Sigmoid colon (tissue), 7 donors: ENCODE results near the gene FOXP1. TPM values are rescaled to one million over a fixed set of nuclear protein-coding genes. Genes with fewer than 3 reads are reported as not detected.

Experiments
- DNase-seq: peaks from one replicate; pipeline ENCODE4 v3.0.0-alpha.2; 2019
- H3K27ac ChIP-seq, 4 donors: fragments of 200-600 bp; sonication (generic); one replicate each; pipeline ENCODE4 v1.5.1; 2016 to 2019; ENCODE audit warnings: mild to moderate bottlenecking in 1 of 4
- H3K27me3 ChIP-seq, 3 donors: fragments of 200-600 bp; sonication (generic); one replicate each; pipeline ENCODE4 v1.5.1; 2019; ENCODE audit warnings: mild to moderate bottlenecking in 1 of 3
- H3K36me3 ChIP-seq, 4 donors: fragments of 200-600 bp; sonication (generic); one replicate each; pipeline ENCODE4 v1.5.1; 2016 to 2019
- H3K4me1 ChIP-seq, 4 donors: fragments of 200-600 bp; sonication (generic); one replicate each; pipeline ENCODE4 v1.5.1; 2017 to 2019
- H3K4me3 ChIP-seq, 4 donors: fragments of 200-600 bp; sonication (generic); one replicate each; pipeline ENCODE4 v1.5.1; 2017 to 2019; ENCODE audit warnings: mild to moderate bottlenecking in 2 of 4, moderate library complexity in 1 of 4
- H3K9me3 ChIP-seq, 4 donors: fragments of 200-600 bp in 3 of 4; sonication (generic) in 3 of 4; one replicate each; pipeline versions ENCODE4 v1.5.1 to v1.6.1; 2013 to 2019
- EP300 ChIP-seq, 4 donors: sonication (generic); formaldehyde crosslinking; IDR thresholded peaks; one replicate each; pipeline ENCODE4 v1.6.1; 2017; ENCODE audit warnings: antibody characterized with exemption in 4 of 4
- POLR2A ChIP-seq, 2 donors: fragments of 450-650 bp; IDR thresholded peaks; one replicate each; pipeline ENCODE4 v1.6.1; 2016; ENCODE audit warnings: antibody characterized with exemption in 2 of 2, mild to moderate bottlenecking in 2 of 2, moderate library complexity in 2 of 2
- POLR2AphosphoS5 ChIP-seq, 4 donors: sonication (generic); formaldehyde crosslinking; IDR thresholded peaks; one replicate each; pipeline ENCODE4 v1.6.1; 2017; ENCODE audit warnings: antibody characterized with exemption in 4 of 4
- WGBS, 2 donors: extraction: QIAGEN DNeasy Blood & Tissue Kit; methylation state at CpG; one replicate each; pipeline ENCODE4 v1.1.7; 2013; 5-methylcytosine and 5-hydroxymethylcytosine counted together
- intact Hi-C: fragments of 100-400 bp; cut with DNase I; formaldehyde crosslinking; loops from one replicate; pipeline ENCODE4 v1.15.1; 2023
- polyA plus RNA-seq, 3 donors: library from polyadenylated mRNA; stranded (reverse); fragments of 200-250 nt; gene quantifications; one replicate each; pipeline ENCODE4 v1.2.3, GENCODE V29; 2013
- total RNA-seq, 4 donors: library from RNA; depleted of rRNA; stranded (reverse); fragments of >200 nt; gene quantifications; one replicate each; pipeline ENCODE4 v1.1.0, GENCODE V29; 2016
- TF ChIP-seq, protein P1 (sequence below), 4 experiments: fragments of 450-650 bp in 3 of 4; fragments of 200-600 bp in 1 of 4; IDR thresholded peaks; one replicate each; pipeline ENCODE4 v1.5.1; 2016 to 2019; ENCODE audit warnings: antibody characterized with exemption in 4 of 4, mild to moderate bottlenecking in 3 of 4, moderate library complexity in 2 of 4
- donor health status: healthy with polysubstance abuse.
- donor health status: Bipolar disorder and iron deficiency.
- donor health status: healthy.

The FOXP1 gene
- total and polyA plus RNA-seq, 7 donors, result 13.8 to 232 (median 139) TPM

DNA sequence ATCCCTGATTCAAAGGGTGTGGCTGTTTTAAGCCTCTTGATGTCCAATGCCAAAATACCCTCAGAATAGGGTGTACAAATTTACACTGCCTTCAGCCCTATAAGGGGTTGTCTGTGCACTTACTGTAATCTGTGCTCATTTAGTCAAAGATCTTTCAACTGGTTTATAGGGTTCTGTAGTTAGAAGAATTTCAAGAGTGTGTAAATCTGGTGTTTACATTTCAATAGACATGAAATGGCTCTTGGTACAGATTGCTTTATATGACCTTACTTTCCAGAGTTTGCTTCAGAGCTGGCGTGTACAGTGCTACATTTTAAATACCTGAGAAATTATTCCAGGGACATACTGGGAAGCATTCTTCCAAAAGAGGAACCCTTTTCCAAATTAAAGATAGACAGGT lies 399.3 kb downstream of the FOXP1 start:
- H3K36me3 ChIP-seq, result peaks cover 0 to 7% (median 2%) of the 10 kb centered on the region in 4 donors
- H3K9me3 ChIP-seq, result no peaks in the 10 kb centered on the region
- no peaks in the 10 kb centered on the region for H3K27me3 ChIP-seq
- H3K27ac ChIP-seq, result no peak overlapping the region
- intact Hi-C loops, result no loop called here
- no peak for TF ChIP-seq EP300 (IDR thresholded peaks at IDR 0.05)
- TF ChIP-seq POLR2A (IDR thresholded peaks at IDR 0.05), result no peak
- TF ChIP-seq POLR2AphosphoS5 (IDR thresholded peaks at IDR 0.05), result no peak
- TF ChIP-seq, protein P1, sequence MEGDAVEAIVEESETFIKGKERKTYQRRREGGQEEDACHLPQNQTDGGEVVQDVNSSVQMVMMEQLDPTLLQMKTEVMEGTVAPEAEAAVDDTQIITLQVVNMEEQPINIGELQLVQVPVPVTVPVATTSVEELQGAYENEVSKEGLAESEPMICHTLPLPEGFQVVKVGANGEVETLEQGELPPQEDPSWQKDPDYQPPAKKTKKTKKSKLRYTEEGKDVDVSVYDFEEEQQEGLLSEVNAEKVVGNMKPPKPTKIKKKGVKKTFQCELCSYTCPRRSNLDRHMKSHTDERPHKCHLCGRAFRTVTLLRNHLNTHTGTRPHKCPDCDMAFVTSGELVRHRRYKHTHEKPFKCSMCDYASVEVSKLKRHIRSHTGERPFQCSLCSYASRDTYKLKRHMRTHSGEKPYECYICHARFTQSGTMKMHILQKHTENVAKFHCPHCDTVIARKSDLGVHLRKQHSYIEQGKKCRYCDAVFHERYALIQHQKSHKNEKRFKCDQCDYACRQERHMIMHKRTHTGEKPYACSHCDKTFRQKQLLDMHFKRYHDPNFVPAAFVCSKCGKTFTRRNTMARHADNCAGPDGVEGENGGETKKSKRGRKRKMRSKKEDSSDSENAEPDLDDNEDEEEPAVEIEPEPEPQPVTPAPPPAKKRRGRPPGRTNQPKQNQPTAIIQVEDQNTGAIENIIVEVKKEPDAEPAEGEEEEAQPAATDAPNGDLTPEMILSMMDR (IDR thresholded peaks at IDR 0.05), result no peak
- DNase-seq, result no peak
- no peak overlapping the region for H3K4me3 ChIP-seq
- peaks cover 0 to 19% (median 13%) of the 10 kb centered on the region in 4 donors for H3K4me1 ChIP-seq
- WGBS, 2 donors, result 28 to 71% methylated on average over 1 of the region's 1 CpG

DNA sequence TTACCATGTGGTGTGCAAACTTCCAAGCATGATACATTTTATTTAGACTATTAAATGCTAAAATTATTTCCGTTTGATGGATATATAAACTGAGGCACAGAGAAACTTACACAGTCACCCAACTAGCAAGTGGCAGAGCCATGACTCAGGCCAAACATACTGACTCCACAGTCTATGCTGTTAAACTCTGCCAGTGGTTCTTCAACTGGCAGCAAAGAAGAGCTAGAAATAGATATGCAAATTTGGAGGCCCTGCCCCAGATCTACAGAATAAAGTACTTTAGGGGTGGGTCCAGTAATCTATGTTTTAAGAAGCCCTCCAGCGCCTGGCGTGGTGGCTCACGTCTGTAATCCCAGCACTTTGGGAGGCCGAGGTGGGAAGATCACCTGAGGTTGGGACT lies 400.0 kb downstream of the FOXP1 start:
- H3K9me3 ChIP-seq, result no peaks in the 10 kb centered on the region
- no peak overlapping the region for H3K4me3 ChIP-seq
- H3K36me3 ChIP-seq, result peaks cover 0 to 7% (median 2%) of the 10 kb centered on the region in 4 donors
- H3K27ac ChIP-seq, result peak overlapping the region in 1 of 4 donors; percentile 27
- H3K4me1 ChIP-seq, result peaks cover 0 to 19% (median 13%) of the 10 kb centered on the region in 4 donors
- no peak for DNase-seq
- H3K27me3 ChIP-seq, result no peaks in the 10 kb centered on the region
- intact Hi-C loops, result no loop called here
- TF ChIP-seq POLR2AphosphoS5 (IDR thresholded peaks at IDR 0.05) (no peak), POLR2A (IDR thresholded peaks at IDR 0.05) (no peak), EP300 (IDR thresholded peaks at IDR 0.05) (no peak)
- TF ChIP-seq, protein P1 (IDR thresholded peaks at IDR 0.05), result no peak
- 95 to 96% methylated on average over 5 of the region's 5 CpGs for WGBS, 2 donors

DNA sequence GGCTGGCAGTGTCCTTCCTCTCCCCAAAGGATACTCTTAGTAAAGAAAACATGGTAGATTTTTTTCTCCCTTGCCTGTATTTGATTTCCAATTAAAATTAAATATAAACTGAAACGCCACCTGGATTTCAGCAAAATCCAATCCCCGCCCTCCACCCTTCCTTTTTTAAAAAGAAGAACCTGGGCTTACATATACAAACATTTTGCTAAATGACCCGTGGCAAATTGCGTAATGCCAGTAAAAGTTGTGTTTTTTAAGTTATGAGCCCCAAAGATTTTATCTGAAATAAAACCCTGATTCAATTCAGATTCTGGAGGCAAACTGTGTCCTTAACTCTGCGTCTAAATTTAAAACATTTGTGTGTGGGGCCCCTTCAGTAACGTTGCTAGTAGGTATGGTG lies 403.0 kb downstream of the FOXP1 start:
- intact Hi-C loops, result no loop called here
- no peak for TF ChIP-seq POLR2A (IDR thresholded peaks at IDR 0.05)
- no peak for TF ChIP-seq EP300 (IDR thresholded peaks at IDR 0.05)
- TF ChIP-seq, protein P1 (IDR thresholded peaks at IDR 0.05), result no peak
- TF ChIP-seq POLR2AphosphoS5 (IDR thresholded peaks at IDR 0.05), result no peak
- Histone ChIP-seq H3K4me1 (peaks cover 0 to 16% (median 13%) of the 10 kb centered on the region in 4 donors), H3K9me3 (no peaks in the 10 kb centered on the region), H3K27me3 (no peaks in the 10 kb centered on the region), H3K36me3 (peaks cover 0 to 5% (median 0%) of the 10 kb centered on the region in 4 donors), H3K27ac (no peak overlapping the region), H3K4me3 (no peak overlapping the region)
- no peak for DNase-seq
- 84% methylated on average over 6 of the region's 6 CpGs for WGBS, 2 donors

DNA sequence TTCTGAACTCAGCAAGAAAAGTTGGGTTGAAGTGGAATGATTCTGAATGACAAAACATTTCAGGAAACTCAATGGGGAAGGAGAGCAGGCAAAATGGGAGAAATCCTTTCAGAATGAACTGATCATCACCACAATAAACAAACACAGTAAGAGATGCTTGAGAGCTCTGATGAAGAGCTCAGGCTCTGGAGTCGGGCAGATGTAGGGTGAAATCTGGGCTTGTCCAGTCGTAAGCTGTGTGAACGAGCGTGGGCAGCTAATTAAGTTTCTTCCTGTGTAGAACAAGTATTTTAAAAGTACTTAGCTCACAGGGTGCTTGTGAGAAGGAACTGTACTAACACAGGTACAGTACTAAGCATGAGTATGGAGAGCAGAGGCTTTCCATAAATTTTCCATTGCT lies 406.2 kb downstream of the FOXP1 start:
- Histone ChIP-seq H3K9me3 (no peaks in the 10 kb centered on the region), H3K27ac (no peak overlapping the region), H3K4me3 (no peak overlapping the region), H3K36me3 (peaks cover 0 to 5% (median 0%) of the 10 kb centered on the region in 4 donors), H3K4me1 (peaks cover 0 to 6% (median 0%) of the 10 kb centered on the region in 4 donors), H3K27me3 (no peaks in the 10 kb centered on the region)
- 82 to 92% methylated on average over 4 of the region's 4 CpGs for WGBS, 2 donors
- DNase-seq, result no peak
- intact Hi-C loops, result no loop called here
- TF ChIP-seq EP300 (IDR thresholded peaks at IDR 0.05) (no peak), POLR2A (IDR thresholded peaks at IDR 0.05) (no peak), POLR2AphosphoS5 (IDR thresholded peaks at IDR 0.05) (no peak)
- TF ChIP-seq, protein P1 (IDR thresholded peaks at IDR 0.05), result no peak

DNA sequence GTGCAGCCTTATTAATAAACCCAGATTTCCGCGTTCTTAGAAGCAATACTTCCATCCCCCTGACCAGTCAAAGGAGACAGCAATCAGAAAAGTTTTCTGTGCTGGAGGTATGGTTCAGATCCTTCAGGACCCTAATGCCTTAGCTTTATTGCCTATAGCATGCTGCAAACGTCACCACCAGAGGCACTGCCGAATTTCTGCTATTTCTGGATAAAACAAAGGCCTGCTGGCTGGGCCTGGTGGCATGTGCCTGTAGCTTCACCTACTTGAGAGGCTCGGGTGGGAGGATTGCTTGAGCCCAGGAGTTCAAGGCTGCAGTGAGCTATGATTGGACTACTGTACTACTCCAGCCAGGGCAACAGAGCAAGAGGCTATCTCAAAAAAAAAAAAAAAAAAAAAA lies 407.2 kb downstream of the FOXP1 start:
- WGBS, 2 donors, result 94 to 96% methylated on average over 5 of the region's 5 CpGs
- H3K4me1 ChIP-seq, result peaks cover 0 to 6% (median 0%) of the 10 kb centered on the region in 4 donors
- no peak for DNase-seq
- H3K27ac ChIP-seq, result no peak overlapping the region
- H3K27me3 ChIP-seq, result no peaks in the 10 kb centered on the region
- H3K9me3 ChIP-seq, result no peaks in the 10 kb centered on the region
- TF ChIP-seq POLR2A (IDR thresholded peaks at IDR 0.05) (no peak), POLR2AphosphoS5 (IDR thresholded peaks at IDR 0.05) (no peak), EP300 (IDR thresholded peaks at IDR 0.05) (no peak)
- TF ChIP-seq, protein P1 (IDR thresholded peaks at IDR 0.05), result no peak
- H3K36me3 ChIP-seq, result peaks cover 0 to 8% (median 0%) of the 10 kb centered on the region in 4 donors
- no peak overlapping the region for H3K4me3 ChIP-seq
- intact Hi-C loops, result no loop called here
